Measurements from ENCODE around the gene ITIH1.

The ITIH1 gene

GRCh38 chr3:52754373-52754772, 23.0 kb upstream of the ITIH1 start:
- no peaks in the 10 kb centered on the region for H3K9me3 ChIP-seq (ENCODE audit: severe bottlenecking)
- H3K36me3 ChIP-seq: peaks cover 76% of the 10 kb centered on the region
- H3K27ac ChIP-seq: no peak overlapping the region
- no peak for DNase-seq
- H3K27me3 ChIP-seq (ENCODE audit: insufficient read depth, low read depth, severe bottlenecking): no peaks in the 10 kb centered on the region
- no peak overlapping the region for H3K4me3 ChIP-seq (ENCODE audit: low read depth, low read length)
- TF ChIP-seq, protein P1, sequence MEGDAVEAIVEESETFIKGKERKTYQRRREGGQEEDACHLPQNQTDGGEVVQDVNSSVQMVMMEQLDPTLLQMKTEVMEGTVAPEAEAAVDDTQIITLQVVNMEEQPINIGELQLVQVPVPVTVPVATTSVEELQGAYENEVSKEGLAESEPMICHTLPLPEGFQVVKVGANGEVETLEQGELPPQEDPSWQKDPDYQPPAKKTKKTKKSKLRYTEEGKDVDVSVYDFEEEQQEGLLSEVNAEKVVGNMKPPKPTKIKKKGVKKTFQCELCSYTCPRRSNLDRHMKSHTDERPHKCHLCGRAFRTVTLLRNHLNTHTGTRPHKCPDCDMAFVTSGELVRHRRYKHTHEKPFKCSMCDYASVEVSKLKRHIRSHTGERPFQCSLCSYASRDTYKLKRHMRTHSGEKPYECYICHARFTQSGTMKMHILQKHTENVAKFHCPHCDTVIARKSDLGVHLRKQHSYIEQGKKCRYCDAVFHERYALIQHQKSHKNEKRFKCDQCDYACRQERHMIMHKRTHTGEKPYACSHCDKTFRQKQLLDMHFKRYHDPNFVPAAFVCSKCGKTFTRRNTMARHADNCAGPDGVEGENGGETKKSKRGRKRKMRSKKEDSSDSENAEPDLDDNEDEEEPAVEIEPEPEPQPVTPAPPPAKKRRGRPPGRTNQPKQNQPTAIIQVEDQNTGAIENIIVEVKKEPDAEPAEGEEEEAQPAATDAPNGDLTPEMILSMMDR (IDR thresholded peaks at IDR 0.05; ENCODE audit: low read depth, low read length): no peak

GRCh38 chr3:52756141-52756540, 21.3 kb upstream of the ITIH1 start:
- H3K27me3 ChIP-seq (ENCODE audit: insufficient read depth, low read depth, severe bottlenecking): no peaks in the 10 kb centered on the region
- H3K27ac ChIP-seq: no peak overlapping the region
- no peaks in the 10 kb centered on the region for H3K9me3 ChIP-seq (ENCODE audit: severe bottlenecking)
- no peak for DNase-seq
- H3K4me3 ChIP-seq (ENCODE audit: low read depth, low read length): no peak overlapping the region
- peaks cover 76% of the 10 kb centered on the region for H3K36me3 ChIP-seq
- TF ChIP-seq, protein P1 (IDR thresholded peaks at IDR 0.05; ENCODE audit: low read depth, low read length): no peak

- Histone ChIP-seq H3K36me3 (peaks cover 83% of the 10 kb centered on the region), H3K27me3 (ENCODE audit: insufficient read depth, low read depth, severe bottlenecking) (no peaks in the 10 kb centered on the region), H3K27ac (no peak overlapping the region), H3K9me3 (ENCODE audit: severe bottlenecking) (no peaks in the 10 kb centered on the region), H3K4me3 (ENCODE audit: low read depth, low read length) (no peak overlapping the region)
- DNase-seq: no peak
- TF ChIP-seq, protein P1 (IDR thresholded peaks at IDR 0.05; ENCODE audit: low read depth, low read length): no peak
Observed at GRCh38 chr3:52763466-52763865, 13.9 kb upstream of the ITIH1 start.

DNA sequence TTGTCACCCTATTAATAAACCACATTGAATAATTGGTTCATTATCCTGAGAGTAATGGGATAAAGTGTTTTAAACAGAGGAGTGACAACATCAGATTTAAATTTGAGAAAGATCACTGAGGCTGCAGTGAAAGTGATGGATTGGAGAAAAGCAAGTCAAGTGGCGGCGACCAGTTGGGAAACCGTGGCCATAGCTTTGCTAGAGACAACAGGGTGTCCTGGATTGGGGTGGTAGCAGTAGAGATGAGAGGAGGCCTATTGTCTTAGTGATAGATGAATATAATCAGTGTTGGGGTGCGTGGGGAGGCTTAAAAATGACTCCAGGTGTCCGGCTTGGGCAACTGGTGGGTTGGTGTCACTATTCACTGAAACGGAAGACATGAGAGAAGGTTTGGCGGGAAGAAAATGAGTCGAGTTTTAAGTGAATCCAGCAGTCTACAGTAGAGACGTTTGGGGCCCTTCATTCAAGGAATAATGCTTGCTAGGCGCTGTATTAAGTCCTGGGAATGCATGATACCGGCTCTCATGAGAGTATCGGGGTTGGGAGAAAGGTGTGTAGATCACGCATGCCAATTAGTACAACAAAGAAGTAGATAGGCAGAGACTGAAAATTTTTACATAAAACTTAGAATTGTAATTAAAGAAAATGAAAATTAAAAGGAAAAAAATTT, 7.5 kb upstream of the ITIH1 start:
- H3K27ac ChIP-seq: peak overlapping the region; percentile 79
- H3K36me3 ChIP-seq: peaks cover 28% of the 10 kb centered on the region
- peak overlapping the region; percentile 74 for H3K4me3 ChIP-seq (ENCODE audit: low read depth, low read length)
- TF ChIP-seq, protein P1 (IDR thresholded peaks at IDR 0.05; ENCODE audit: low read depth, low read length): no peak
- H3K9me3 ChIP-seq (ENCODE audit: severe bottlenecking): no peaks in the 10 kb centered on the region
- no peaks in the 10 kb centered on the region for H3K27me3 ChIP-seq (ENCODE audit: insufficient read depth, low read depth, severe bottlenecking)
- no peak for DNase-seq

DNA sequence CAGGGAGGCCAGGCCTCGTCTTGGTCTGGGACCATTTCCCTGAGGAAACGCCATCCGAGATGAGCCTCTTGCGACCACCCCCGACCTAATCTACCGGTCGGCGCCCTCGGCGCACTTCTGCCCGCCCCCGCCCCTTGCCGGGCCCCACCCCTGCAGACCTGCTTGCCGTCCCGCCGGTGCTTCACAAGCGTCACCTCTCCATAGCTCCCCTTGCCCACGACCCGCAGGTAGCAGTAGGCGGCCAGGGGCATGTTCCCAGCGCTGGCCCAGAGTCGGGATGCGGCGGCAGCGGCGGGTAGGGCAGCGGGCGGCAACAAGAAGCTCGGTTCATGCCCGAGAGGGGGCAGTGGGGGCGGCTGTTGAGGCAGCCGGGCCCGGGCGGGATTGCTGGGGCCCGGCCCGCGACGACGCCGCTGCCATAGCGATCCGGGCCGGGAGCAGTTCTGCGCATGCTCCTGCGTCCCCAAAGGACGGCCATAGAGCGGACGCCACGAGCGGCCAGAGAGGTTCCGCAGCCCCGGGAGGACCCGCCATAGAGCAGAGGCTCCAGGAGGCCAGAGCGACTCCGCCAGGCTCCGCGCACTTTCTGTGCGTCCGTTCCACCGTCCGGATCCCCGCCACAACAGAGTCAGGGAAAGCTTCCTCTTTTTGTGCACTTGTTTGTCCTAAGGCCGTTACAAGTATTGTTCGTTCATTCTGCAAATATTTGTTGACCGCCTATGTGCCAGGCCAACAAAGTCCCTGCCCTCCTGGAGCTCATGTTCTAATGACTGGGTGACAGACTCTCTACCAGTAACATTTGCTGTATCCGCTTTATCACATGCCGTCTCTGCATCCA, 6.7 kb upstream of the ITIH1 start, which contains the start of gene NEK4:
TSS of gene NEK4 (minus strand) at position 445 of the 838 bp plus-strand sequence. CDS start at position 251, 194 bp downstream.
- Histone ChIP-seq H3K4me3 (ENCODE audit: low read depth, low read length) (peak within 1 kb of the TSS; percentile 74), H3K27me3 (ENCODE audit: insufficient read depth, low read depth, severe bottlenecking) (no peaks in the 10 kb centered on the region), H3K27ac (peak within 1 kb of the TSS; percentile 79), H3K36me3 (peaks cover 20% of the 10 kb centered on the region), H3K9me3 (ENCODE audit: severe bottlenecking) (no peaks in the 10 kb centered on the region)
- peak; percentile 96 for DNase-seq
- TF ChIP-seq, protein P1 (IDR thresholded peaks at IDR 0.05; ENCODE audit: low read depth, low read length): no peak
